SK-N-SH treated with all-trans-retinoic acid at 6 μM for 48 hours (cell line): ENCODE measurements around the gene SYT8.

ENCODE experiments used
- PPARA ChIP-seq: fragments of 250-450 bp; sonication (Bioruptor Pico); IDR thresholded peaks from 2 replicates; pipeline ENCODE4 v1.5.0; 2020; ENCODE audit warnings: mild to moderate bottlenecking, borderline replicate concordance
- TOX ChIP-seq: fragments of 250-450 bp; sonication (Bioruptor Pico); IDR thresholded peaks from 2 replicates; pipeline ENCODE4 v1.8.0; 2021; ENCODE audit warnings: mild to moderate bottlenecking, moderate library complexity, borderline replicate concordance
- ZFP3 ChIP-seq: fragments of 250-450 bp; sonication (Bioruptor Pico); IDR thresholded peaks from 2 replicates; pipeline ENCODE4 v1.5.0; 2020; ENCODE audit warnings: mild to moderate bottlenecking, moderate library complexity
- ZNF8 ChIP-seq: fragments of 450-650 bp; formaldehyde crosslinking; IDR thresholded peaks from 2 replicates; pipeline ENCODE4 v1.5.0; 2020; ENCODE audit warnings: mild to moderate bottlenecking, moderate library complexity
- TF ChIP-seq, protein P1 (sequence below): fragments of 250-450 bp; sonication (Bioruptor Pico); IDR thresholded peaks from 2 replicates; pipeline ENCODE4 v1.5.1; 2020; ENCODE audit warnings: low read depth, mild to moderate bottlenecking, moderate library complexity

GRCh38 chr11:1845561-1846452 is 11.0 kb downstream of the SYT8 start:
- TF ChIP-seq ZNF8 (no peak), PPARA (no peak), ZFP3 (no peak), TOX (CRISPR knock-in tag) (no peak)
- TF ChIP-seq, protein P1, sequence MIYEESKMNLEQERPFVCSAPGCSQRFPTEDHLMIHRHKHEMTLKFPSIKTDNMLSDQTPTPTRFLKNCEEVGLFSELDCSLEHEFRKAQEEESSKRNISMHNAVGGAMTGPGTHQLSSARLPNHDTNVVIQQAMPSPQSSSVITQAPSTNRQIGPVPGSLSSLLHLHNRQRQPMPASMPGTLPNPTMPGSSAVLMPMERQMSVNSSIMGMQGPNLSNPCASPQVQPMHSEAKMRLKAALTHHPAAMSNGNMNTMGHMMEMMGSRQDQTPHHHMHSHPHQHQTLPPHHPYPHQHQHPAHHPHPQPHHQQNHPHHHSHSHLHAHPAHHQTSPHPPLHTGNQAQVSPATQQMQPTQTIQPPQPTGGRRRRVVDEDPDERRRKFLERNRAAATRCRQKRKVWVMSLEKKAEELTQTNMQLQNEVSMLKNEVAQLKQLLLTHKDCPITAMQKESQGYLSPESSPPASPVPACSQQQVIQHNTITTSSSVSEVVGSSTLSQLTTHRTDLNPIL (CRISPR knock-in tag), result no peak
